NT2/D1 (cell line): ENCODE measurements around the gene STK16.
A peak's percentile ranks its signal among the peaks of the same experiment; 100 is the strongest.

Experiments used
- DNase-seq: peaks from one replicate; pipeline ENCODE4 v3.0.0-alpha.2; 2011; ENCODE audit warnings: low read depth, low spot score
- H3K27me3 ChIP-seq: 2 replicates; pipeline ENCODE4 v1.6.0; 2011; ENCODE audit warnings: mild to moderate bottlenecking; ENCODE audit not compliant: insufficient read length, insufficient read depth
- H3K36me3 ChIP-seq: 2 replicates; pipeline ENCODE4 v1.6.1; 2011; ENCODE audit warnings: mild to moderate bottlenecking, low read length, mixed read lengths; ENCODE audit not compliant: insufficient read depth, insufficient read length
- H3K4me1 ChIP-seq: 2 replicates; pipeline ENCODE4 v1.5.1; 2011; ENCODE audit not compliant: insufficient read depth, insufficient read length
- H3K4me3 ChIP-seq: 2 replicates; pipeline ENCODE4 v1.5.1; 2011; ENCODE audit warnings: low read depth; ENCODE audit not compliant: insufficient read length
- H3K9ac ChIP-seq: 2 replicates; pipeline ENCODE4 v1.6.0; 2011; ENCODE audit warnings: low read depth; ENCODE audit not compliant: insufficient read length
- H3K9me3 ChIP-seq: 2 replicates; pipeline ENCODE4 v1.5.1; 2011; ENCODE audit warnings: mild to moderate bottlenecking, low read length; ENCODE audit not compliant: insufficient read depth
- SUZ12 ChIP-seq: IDR thresholded peaks from 2 replicates; pipeline ENCODE4 v1.6.1; 2011; ENCODE audit not compliant: insufficient read length, insufficient read depth; ENCODE audit errors: extremely low read depth
- YY1 ChIP-seq: IDR thresholded peaks from 2 replicates; pipeline ENCODE4 v1.6.1; 2011; ENCODE audit not compliant: insufficient read length, insufficient read depth
- ZNF274 ChIP-seq: IDR thresholded peaks from 2 replicates; pipeline ENCODE4 v1.6.1; 2011; ENCODE audit warnings: mild to moderate bottlenecking, low read depth, low read length

The STK16 gene

GRCh38 chr2:219230059-219230540 is 15.2 kb upstream of the STK16 start:
- DNase-seq, result no peak
- no peaks in the 10 kb centered on the region for H3K27me3 ChIP-seq
- H3K4me3 ChIP-seq, result peak overlapping the region; percentile 81
- no peaks in the 10 kb centered on the region for H3K9me3 ChIP-seq
- peaks cover 62% of the 10 kb centered on the region for H3K36me3 ChIP-seq
- no peak for TF ChIP-seq ZNF274
- no peak for TF ChIP-seq YY1
- no peak for TF ChIP-seq SUZ12
- H3K9ac ChIP-seq, result peak overlapping the region; percentile 97
- peaks cover 7% of the 10 kb centered on the region for H3K4me1 ChIP-seq

DNA sequence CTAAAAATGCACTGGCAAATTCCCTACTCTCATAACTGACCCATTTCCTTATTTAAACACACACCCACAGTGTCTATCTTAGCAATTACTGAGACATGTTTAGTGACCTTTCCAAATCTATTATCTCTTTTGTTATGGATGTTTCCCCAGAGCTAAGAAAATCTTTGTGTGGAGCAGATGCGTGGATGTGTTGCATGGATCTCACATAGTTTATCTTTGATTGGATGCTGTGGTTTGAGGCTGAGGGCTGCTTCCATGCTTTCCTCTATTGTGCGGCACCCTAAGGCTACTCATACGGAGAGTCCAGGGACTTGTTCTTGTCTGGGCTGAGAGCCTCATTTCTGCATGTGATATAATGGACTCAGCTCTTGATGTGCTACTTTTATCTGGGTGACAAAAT is 10.9 kb upstream of the STK16 start:
- no peaks in the 10 kb centered on the region for H3K4me1 ChIP-seq
- H3K4me3 ChIP-seq, result no peak overlapping the region
- no peak overlapping the region for H3K9ac ChIP-seq
- no peaks in the 10 kb centered on the region for H3K27me3 ChIP-seq
- DNase-seq, result no peak
- peaks cover 77% of the 10 kb centered on the region for H3K36me3 ChIP-seq
- no peaks in the 10 kb centered on the region for H3K9me3 ChIP-seq
- TF ChIP-seq SUZ12, result no peak
- no peak for TF ChIP-seq ZNF274
- no peak for TF ChIP-seq YY1

GRCh38 chr2:219243291-219243761 is 2.0 kb upstream of the STK16 start:
- no peak overlapping the region for H3K4me3 ChIP-seq
- peaks cover 4% of the 10 kb centered on the region for H3K4me1 ChIP-seq
- TF ChIP-seq ZNF274 (no peak), YY1 (no peak), SUZ12 (no peak)
- no peaks in the 10 kb centered on the region for H3K27me3 ChIP-seq
- no peaks in the 10 kb centered on the region for H3K9me3 ChIP-seq
- H3K9ac ChIP-seq, result no peak overlapping the region
- no peak for DNase-seq
- peaks cover 36% of the 10 kb centered on the region for H3K36me3 ChIP-seq

DNA sequence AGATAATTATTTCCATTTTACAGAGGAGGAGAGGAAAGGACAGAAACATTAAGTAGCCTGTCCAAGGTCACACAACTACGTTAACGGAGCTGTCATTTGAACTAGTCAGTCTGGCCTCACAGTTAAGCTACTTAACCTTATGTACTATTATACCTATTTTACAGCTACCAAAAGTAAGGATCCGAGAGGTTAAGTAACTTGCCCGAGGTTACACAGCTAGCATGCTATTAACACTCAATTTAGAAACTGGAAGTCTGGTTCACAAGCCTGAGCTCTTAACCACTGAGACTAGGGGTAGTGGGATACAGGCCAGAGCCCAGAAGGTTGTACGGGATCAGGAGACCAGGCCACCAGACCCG is 511 bp upstream of the STK16 start:
- Histone ChIP-seq H3K4me3 (peak overlapping the region; percentile 97), H3K9me3 (no peaks in the 10 kb centered on the region), H3K36me3 (peaks cover 39% of the 10 kb centered on the region), H3K9ac (peak overlapping the region; percentile 98), H3K27me3 (no peaks in the 10 kb centered on the region), H3K4me1 (peaks cover 13% of the 10 kb centered on the region)
- no peak for DNase-seq
- no peak for TF ChIP-seq YY1
- no peak for TF ChIP-seq SUZ12
- TF ChIP-seq ZNF274, result no peak

- peak overlapping the region; percentile 98 for H3K9ac ChIP-seq
- H3K27me3 ChIP-seq, result no peaks in the 10 kb centered on the region
- peak overlapping the region; percentile 97 for H3K4me3 ChIP-seq
- H3K4me1 ChIP-seq, result peaks cover 14% of the 10 kb centered on the region
- no peaks in the 10 kb centered on the region for H3K9me3 ChIP-seq
- TF ChIP-seq ZNF274, result no peak
- no peak for TF ChIP-seq SUZ12
- TF ChIP-seq YY1, result no peak
- peaks cover 45% of the 10 kb centered on the region for H3K36me3 ChIP-seq
- no peak for DNase-seq
These were observed 586 bp downstream of the STK16 start for GRCh38 chr2:219245899-219246230.

DNA sequence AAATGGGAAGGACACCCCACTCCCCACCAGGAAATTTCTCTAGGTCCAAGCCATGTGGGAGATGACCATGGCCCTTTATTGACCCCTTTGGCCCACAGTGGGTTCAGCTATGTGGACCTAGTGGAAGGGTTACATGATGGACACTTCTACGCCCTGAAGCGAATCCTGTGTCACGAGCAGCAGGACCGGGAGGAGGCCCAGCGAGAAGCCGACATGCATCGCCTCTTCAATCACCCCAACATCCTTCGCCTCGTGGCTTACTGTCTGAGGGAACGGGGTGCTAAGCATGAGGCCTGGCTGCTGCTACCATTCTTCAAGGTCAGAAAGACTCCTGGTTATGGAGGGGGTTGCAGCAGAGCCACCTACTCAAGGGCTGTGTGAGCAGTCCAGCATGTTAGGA is 1.3 kb downstream of the STK16 start:
- no peak for DNase-seq
- H3K36me3 ChIP-seq, result peaks cover 52% of the 10 kb centered on the region
- no peak overlapping the region for H3K4me3 ChIP-seq
- no peak overlapping the region for H3K9ac ChIP-seq
- H3K4me1 ChIP-seq, result peaks cover 14% of the 10 kb centered on the region
- H3K27me3 ChIP-seq, result peaks cover 2% of the 10 kb centered on the region
- TF ChIP-seq SUZ12 (no peak), YY1 (no peak), ZNF274 (no peak)
- no peaks in the 10 kb centered on the region for H3K9me3 ChIP-seq

- peaks cover 16% of the 10 kb centered on the region for H3K27me3 ChIP-seq
- no peaks in the 10 kb centered on the region for H3K9me3 ChIP-seq
- peaks cover 23% of the 10 kb centered on the region for H3K4me1 ChIP-seq
- no peak overlapping the region for H3K4me3 ChIP-seq
- no peak for TF ChIP-seq SUZ12
- no peak for TF ChIP-seq ZNF274
- TF ChIP-seq YY1, result no peak
- H3K9ac ChIP-seq, result no peak overlapping the region
- peaks cover 52% of the 10 kb centered on the region for H3K36me3 ChIP-seq
- DNase-seq, result no peak
These were observed 2.7 kb downstream of the STK16 start for GRCh38 chr2:219247678-219248642.
